ENCODE measurements around the gene LDHB.
"Not testable (repeated sequence)": the region's sequence is repeated elsewhere in the genome, so short reads cannot be mapped to it uniquely, and the experiment has no call there.

LDHB gene

GRCh38 chr12:21607701-21608100, 49.9 kb downstream of the LDHB start:
- peak; percentile 37 for DNase-seq (ENCODE audit: low read depth)

- DNase-seq (ENCODE audit: low read depth), result no peak
These were observed 51.5 kb downstream of the LDHB start for GRCh38 chr12:21606175-21606574.

GRCh38 chr12:21604245-21605101, 53.2 kb downstream of the LDHB start, which contains the start of gene GYS2:
Gene GYS2, minus strand, starts transcription at chr12:21604847. Its CDS starts 255 bp downstream, at chr12:21604592.
- no peak for DNase-seq (ENCODE audit: low read depth)

- no peak for DNase-seq (ENCODE audit: low read depth)
These were observed 54.9 kb downstream of the LDHB start for GRCh38 chr12:21602774-21603173.

GRCh38 chr12:21600196-21600595, 57.4 kb downstream of the LDHB start:
- DNase-seq (ENCODE audit: low read depth), result no peak

GRCh38 chr12:21599143-21599999, 58.3 kb downstream of the LDHB start:
- no peak for DNase-seq (ENCODE audit: low read depth)

GRCh38 chr12:21598651-21599050, 59.0 kb downstream of the LDHB start:
- no peak for DNase-seq (ENCODE audit: low read depth)

GRCh38 chr12:21595356-21595755, 62.3 kb downstream of the LDHB start:
- not testable (repeated sequence) for DNase-seq (ENCODE audit: low read depth)

GRCh38 chr12:21585485-21585884, 72.2 kb downstream of the LDHB start:
- DNase-seq (ENCODE audit: low read depth), result no peak

All from iris pigment epithelial cell (primary cell).